Fibroblast of skin of abdomen (primary cell): ENCODE data around the gene RAB36.

Experiments used
- DNase-seq: peaks from one replicate; pipeline ENCODE4 v3.0.0-alpha.2; 2013

Gene RAB36

DNA sequence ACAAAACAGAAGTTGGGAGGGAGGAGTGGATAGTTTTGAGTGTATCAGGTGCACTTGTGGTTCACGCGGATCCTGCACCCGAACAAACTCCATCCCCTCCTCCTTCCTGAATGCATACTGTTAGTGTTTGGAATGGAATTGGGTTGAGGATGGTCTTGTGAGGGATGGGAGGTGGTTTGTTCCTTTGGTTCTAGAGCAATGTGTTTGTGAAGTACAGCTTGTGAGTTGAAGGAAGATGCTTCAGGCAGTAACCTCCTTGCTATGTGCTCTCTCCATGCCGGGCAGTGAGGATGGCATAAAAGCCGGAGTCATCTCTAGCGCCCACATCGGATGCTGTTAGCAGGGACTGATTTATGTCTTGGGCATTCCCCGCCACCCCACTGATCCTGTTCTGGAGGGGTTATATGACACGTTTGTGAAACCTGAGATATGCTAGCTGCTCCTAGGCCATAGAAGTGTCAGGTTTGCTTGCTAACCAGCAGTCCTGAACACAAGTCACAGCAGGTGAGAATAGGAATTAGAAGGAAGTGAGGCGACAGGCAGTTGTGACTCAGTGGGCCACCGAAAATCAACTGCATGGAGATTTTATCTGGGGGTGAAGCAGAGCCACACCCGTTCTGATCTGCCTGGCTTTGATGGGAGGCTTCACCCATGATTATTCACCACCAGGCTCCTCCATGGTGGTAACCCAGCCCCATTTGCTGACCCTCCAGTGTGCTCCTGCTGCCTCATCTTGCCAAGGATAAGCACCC lies 37.2 kb downstream of the RAB36 start:
- DNase-seq: no peak

DNA sequence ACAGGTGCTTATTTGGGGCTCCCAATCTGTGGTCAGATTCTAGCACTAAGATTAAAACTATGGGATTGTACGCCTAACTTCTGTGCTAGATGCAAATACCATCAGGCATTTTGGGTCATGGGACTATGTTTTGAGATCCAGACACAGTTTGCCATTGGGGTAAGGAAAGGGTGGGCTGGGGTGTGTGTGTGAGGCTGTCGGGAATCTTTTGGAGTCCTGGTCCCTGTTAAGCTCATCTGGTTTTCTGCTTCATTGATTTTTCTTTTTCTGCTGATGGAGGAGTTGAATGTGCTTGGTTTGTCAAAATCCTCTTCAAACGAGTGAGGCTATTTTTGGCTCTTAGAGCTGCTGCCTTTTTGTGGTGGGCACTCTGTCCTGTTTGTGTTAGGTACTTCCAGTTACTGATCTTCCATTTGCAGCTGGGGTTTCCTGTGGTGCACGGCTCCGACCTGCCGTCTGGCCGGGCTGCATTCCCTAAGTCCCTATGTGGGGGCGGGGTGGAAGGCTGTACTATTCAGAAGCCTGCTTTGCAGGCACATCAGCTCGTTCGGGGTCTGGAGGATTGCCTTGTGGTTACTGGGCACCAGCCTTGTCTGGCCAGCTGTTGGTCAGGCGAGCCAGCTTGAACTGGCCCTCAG lies 37.9 kb downstream of the RAB36 start:
- DNase-seq: peak; percentile 45

- no peak for DNase-seq
These were observed 39.0 kb downstream of the RAB36 start for GRCh38 chr22:23184100-23184763.

- no peak for DNase-seq
These were observed 39.5 kb downstream of the RAB36 start for GRCh38 chr22:23184764-23185113.

GRCh38 chr22:23187211-23187610 lies 41.9 kb downstream of the RAB36 start:
- no peak for DNase-seq

- DNase-seq: no peak
These were observed 42.8 kb downstream of the RAB36 start for GRCh38 chr22:23187871-23188700.

DNA sequence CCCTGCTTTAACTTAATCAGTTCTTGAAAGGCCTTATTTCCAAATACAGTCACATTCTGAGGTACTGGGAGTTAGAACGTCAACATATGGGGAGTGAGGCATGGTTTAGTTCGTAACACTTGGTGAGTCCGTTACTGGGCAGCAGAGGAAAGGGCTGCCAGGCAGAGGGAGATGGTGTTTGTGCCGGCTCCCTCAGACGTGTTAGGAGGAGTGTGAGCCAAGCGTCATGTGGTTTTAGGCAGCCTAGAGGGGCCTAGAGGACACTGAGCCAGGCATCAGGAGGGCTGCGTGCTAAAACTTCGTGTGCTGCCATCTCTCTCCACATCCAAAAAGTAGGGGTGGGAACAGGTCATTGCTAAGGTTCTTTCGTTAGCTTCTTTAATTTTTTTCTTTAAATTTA lies 45.2 kb downstream of the RAB36 start:
- DNase-seq: no peak

DNA sequence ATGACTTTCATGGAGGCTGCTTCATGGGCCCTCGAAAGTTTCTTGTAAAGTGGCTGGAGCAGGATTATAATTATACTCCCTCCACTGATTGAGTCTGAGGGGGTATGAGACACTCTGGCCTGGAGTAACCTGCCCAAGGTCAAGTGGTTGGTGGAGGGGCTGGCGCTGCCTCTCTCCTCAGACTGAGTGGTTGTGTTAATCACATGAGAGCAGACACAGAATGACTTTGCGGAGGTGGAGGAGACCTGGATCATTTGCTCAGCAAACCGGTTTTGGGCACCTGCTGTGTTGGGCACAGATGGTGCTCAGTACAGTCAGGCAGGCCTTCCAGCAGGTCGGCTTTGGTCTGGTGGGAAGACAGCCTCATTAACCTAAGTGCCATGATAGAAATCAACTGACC lies 46.9 kb downstream of the RAB36 start:
- no peak for DNase-seq

DNA sequence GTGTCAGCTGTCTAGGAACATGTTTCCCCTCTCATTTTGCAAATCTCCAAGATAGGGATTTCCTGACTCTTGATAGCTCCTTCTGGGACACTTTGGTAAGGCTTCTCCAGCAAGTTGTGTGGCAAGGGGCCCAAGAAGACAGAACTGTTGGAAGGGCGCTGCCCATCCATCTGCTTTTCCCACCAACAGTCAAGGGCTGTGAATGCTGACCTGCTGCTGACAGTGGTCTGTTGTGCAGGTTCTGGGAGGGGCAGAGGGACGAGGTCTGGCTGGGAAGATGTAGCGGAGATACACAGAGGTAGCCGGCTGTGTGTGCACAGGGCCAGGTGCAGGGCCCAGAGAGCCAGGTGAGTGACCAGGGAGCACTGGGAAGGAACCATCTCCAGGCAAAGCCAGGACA lies 47.3 kb downstream of the RAB36 start:
- DNase-seq: no peak

DNA sequence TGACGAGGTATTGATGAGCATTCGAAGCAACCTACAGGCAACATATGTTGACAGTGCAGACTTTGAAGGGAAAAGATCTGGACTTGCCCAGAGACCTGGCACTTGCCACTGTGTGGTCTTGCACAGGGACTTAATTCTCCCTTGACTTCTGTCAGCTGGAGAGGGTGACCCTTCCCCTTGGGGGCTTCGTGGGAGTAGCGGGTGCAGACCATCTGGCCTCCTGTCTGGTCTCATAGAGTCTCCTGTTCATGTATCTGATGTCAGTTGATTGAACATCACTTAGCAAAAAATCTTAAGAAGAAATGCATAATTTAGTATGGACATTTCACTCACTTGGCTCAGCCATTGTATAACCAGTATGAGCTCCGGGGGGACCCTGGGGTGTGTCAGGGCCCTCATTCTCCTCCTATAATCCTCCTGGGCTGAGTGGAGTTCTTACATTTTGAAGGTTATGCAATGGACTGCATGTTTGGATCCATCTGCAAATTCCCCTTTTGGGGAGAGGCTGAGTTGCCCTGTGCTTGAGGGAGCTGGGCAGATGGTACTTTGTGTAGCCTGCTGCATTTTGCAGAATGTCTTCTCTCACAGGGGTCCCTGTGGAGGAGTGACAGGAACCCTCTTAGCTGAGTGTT lies 48.0 kb downstream of the RAB36 start:
- DNase-seq: no peak

GRCh38 chr22:23193882-23194281 lies 48.6 kb downstream of the RAB36 start:
- DNase-seq: no peak

GRCh38 chr22:23196165-23196564 lies 50.9 kb downstream of the RAB36 start:
- DNase-seq: no peak

- no peak for DNase-seq
These were observed 52.6 kb downstream of the RAB36 start for GRCh38 chr22:23197836-23198235.

- peak; percentile 24 for DNase-seq
These were observed 53.9 kb downstream of the RAB36 start for GRCh38 chr22:23199159-23199558.

DNA sequence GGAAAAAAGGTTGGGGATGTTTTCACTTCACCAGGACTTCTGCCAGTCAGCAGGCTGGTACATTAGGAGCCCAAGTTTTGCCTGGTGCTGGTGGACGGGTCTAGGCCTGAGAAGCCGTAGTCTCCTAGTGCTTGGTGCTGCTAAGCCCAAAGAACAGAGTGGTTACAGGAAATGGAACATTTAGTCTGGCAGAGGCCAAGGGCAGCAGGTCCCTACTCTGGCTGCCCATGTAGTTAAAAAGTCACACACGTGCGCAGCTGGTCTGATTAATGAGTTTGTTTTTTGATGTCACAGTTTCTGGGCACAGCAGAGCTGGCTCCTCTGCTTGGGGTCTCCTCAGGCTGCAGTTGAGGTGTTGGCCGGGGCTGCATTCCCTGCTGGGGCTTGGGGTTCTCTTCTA lies 55.6 kb downstream of the RAB36 start:
- DNase-seq: no peak

DNA sequence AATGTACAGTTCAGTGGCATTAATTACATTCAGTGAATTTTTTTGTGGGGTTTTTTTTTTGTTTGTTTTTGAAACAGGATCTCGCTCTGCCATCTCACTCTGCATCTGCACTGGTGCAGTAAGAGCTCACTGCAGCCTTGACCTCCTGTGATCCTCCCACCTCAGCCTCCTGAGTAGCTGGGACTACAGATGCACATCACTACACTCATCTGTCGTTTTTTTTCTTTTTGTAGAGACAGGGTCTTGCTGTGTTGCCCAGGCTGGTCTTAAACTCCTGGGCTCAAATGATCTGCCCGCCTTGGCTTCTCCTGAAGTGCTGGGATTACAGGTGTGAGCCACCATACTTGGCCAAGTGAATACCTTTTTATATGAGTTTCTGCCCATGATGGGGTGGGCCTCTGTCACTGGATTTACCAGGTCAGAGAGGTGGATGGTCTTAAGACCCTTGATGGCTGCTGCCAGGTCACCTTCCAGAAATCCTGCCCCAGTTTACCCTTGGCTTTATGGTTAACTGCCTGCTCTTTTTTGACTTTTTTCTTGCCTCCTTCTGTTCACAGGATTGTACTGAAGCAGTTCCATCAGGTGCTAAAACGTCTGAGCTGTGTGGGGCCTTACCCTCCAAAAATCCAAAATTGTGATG lies 57.7 kb downstream of the RAB36 start:
- no peak for DNase-seq

- no peak for DNase-seq
These were observed 58.3 kb downstream of the RAB36 start for GRCh38 chr22:23203452-23204124.

- no peak for DNase-seq
These were observed 58.8 kb downstream of the RAB36 start for GRCh38 chr22:23204125-23204488.

- no peak for DNase-seq
These were observed 59.4 kb downstream of the RAB36 start for GRCh38 chr22:23204541-23205157.

GRCh38 chr22:23205339-23206049 lies 60.2 kb downstream of the RAB36 start:
- DNase-seq: no peak
